Activated T-cell treated with anti-CD3 and anti-CD28 coated beads, Interleukin-2, amount 50 U/mL, for 72 hours (primary cell): ENCODE data around the gene CASK. TPM values are rescaled to one million over a fixed set of nuclear protein-coding genes. Genes with fewer than 3 reads are reported as not detected.
"Not testable (repeated sequence)": the region's sequence is repeated elsewhere in the genome, so short reads cannot be mapped to it uniquely, and the experiment has no call there.

Experiments used
- ATAC-seq, 2 donors: fragments of 150-1000 bp; cut with Tn5 transposase; replicated peaks in 1 of 2; 2 replicates each; pipeline ENCODE4 v1.10.0; 2021; ENCODE audit warnings: moderate library complexity in 2 of 2, mild to moderate bottlenecking in 1 of 2
- DNase-seq, 2 donors: peaks; one replicate each; pipeline ENCODE4 v3.0.0; 2021 to 2022; ENCODE audit warnings: mixed read lengths in 1 of 2
- H3K27ac Mint-ChIP-seq: one replicate; pipeline ENCODE4 v1.8.0; 2022; ENCODE audit warnings: mild to moderate bottlenecking, moderate library complexity, mixed read lengths
- H3K27me3 Mint-ChIP-seq: one replicate; pipeline ENCODE4 v1.8.0; 2022; ENCODE audit warnings: low read depth, mixed read lengths
- H3K36me3 Mint-ChIP-seq, 2 donors: one replicate each; pipeline ENCODE4 v1.8.0; 2022; ENCODE audit warnings: mixed read lengths in 2 of 2, mild to moderate bottlenecking in 1 of 2; ENCODE audit not compliant: insufficient read depth in 2 of 2
- H3K4me1 Mint-ChIP-seq: one replicate; pipeline ENCODE4 v1.8.0; 2022; ENCODE audit warnings: low read depth, mixed read lengths
- H3K4me3 Mint-ChIP-seq, 2 donors: one replicate each; pipeline ENCODE4 v1.8.0; 2022; ENCODE audit warnings: mild to moderate bottlenecking in 2 of 2, mixed read lengths in 2 of 2, moderate library complexity in 2 of 2
- H3K9me3 Mint-ChIP-seq, 2 donors: one replicate each; pipeline ENCODE4 v1.8.0; 2022; ENCODE audit warnings: mixed read lengths in 2 of 2
- total RNA-seq, 2 donors: library from RNA; stranded (reverse); gene quantifications; one replicate each; pipeline ENCODE4 v1.2.3, GENCODE V29; 2022

CASK gene
- total RNA-seq, 2 donors from 2014 or later = 24.0 to 36.3 TPM

DNA sequence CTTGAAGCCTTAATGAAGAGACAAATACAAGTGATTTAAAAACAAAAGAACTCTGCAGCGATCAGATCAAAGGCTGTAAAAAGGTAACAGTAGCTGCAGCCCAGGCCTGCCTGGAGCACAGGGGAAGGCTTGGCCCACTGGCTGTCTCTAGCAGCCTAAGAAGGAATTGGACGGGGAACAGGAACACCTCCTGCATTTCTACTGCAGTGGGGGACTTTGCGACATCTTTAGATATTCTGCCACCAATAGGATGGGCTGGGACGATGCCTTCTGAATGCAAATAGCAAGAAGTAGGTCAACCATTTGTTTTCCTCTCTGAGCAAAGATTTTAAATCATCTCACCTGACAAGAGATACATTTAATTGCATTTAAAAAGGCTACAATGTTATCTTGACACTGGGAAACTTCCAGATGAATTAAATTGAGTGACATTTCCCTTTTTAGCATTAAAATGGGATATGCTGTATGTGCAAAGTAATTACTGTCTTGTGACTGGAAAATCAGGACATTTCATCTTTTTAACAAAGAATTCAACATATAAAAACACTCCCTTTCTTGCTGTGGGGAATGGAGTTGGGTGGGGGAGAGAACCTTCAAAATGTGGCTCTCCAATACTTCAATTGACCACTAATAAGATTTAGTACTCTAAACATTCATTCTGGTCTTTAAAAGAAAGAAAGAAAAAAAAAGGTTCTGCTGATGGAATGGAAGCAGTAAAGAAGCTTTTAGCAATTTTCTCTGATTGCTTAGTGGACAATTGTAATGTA lies 406.2 kb downstream of the CASK start:
- Mint-ChIP-seq H3K27me3 (peaks cover 42% of the 10 kb centered on the region), H3K9me3 (no peaks in the 10 kb centered on the region), H3K36me3 (peaks cover 0 to 2% of the 10 kb centered on the region in 2 donors), H3K4me3 (peak overlapping the region in 1 of 2 donors; percentile 64), H3K4me1 (peaks cover 47% of the 10 kb centered on the region), H3K27ac (peak overlapping the region; percentile 84)
- no peak for DNase-seq
- ATAC-seq = no peak

GRCh38 chrX:41516456-41516855 lies 406.9 kb downstream of the CASK start:
- no peak overlapping the region for H3K4me3 Mint-ChIP-seq
- ATAC-seq = no peak
- no peaks in the 10 kb centered on the region for H3K9me3 Mint-ChIP-seq
- H3K36me3 Mint-ChIP-seq = peaks cover 0 to 2% of the 10 kb centered on the region in 2 donors
- H3K27ac Mint-ChIP-seq = no peak overlapping the region
- H3K27me3 Mint-ChIP-seq = peaks cover 42% of the 10 kb centered on the region
- no peak for DNase-seq
- peaks cover 50% of the 10 kb centered on the region for H3K4me1 Mint-ChIP-seq

DNA sequence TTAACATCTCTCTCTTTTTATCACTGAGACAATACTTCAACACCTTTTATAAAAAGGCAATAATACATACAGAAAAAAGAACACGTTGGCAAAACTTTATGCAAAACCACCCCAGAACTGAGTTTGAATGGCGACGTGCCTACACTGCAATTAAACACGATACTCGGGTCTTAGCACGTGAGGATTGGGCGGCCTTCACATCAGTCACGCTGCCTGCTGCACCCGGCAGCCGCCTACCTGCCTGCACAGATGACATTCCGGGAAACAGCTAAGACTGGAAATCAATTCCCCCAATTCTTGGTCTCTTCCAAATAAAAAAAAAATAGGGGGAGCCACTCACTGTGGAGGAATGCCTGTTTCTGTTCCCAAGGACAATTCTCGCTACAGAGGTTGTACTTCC lies 408.0 kb downstream of the CASK start:
- H3K4me3 Mint-ChIP-seq = no peak overlapping the region
- H3K9me3 Mint-ChIP-seq = no peaks in the 10 kb centered on the region
- peaks cover 50% of the 10 kb centered on the region for H3K4me1 Mint-ChIP-seq
- no peak for ATAC-seq
- H3K36me3 Mint-ChIP-seq = peaks cover 0 to 2% of the 10 kb centered on the region in 2 donors
- H3K27ac Mint-ChIP-seq = no peak overlapping the region
- peaks cover 42% of the 10 kb centered on the region for H3K27me3 Mint-ChIP-seq
- no peak for DNase-seq

DNA sequence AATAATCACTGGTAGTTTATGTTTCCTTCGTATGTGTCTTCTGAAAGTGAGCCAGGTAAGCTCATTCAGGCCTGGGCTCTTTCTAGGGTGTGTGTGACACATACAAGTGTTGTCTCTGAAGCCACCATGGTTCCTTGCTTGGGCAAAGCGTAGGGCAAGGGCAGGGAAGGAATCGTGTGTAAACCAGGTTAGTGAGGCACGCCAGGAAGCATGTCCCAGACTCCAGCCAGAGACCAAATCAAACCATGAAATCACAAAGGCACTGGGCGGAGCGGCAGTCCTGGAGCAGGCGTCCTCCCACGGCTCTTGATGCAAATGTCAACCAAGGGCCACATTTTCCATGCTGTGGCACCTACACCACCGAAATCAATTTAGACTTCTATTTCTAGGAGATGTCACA lies 409.2 kb downstream of the CASK start:
- peaks cover 50% of the 10 kb centered on the region for H3K4me1 Mint-ChIP-seq
- peaks cover 0 to 2% of the 10 kb centered on the region in 2 donors for H3K36me3 Mint-ChIP-seq
- DNase-seq = no peak
- no peaks in the 10 kb centered on the region for H3K9me3 Mint-ChIP-seq
- H3K27ac Mint-ChIP-seq = no peak overlapping the region
- no peak overlapping the region for H3K4me3 Mint-ChIP-seq
- H3K27me3 Mint-ChIP-seq = peaks cover 42% of the 10 kb centered on the region
- ATAC-seq = no peak

- not testable (repeated sequence) for H3K9me3 Mint-ChIP-seq, DNase-seq, H3K27ac Mint-ChIP-seq, H3K4me3 Mint-ChIP-seq, H3K36me3 Mint-ChIP-seq, ATAC-seq
- H3K27me3 Mint-ChIP-seq = peaks cover 35% of the 10 kb centered on the region
- peaks cover 38% of the 10 kb centered on the region for H3K4me1 Mint-ChIP-seq
Measured at GRCh38 chrX:41512853-41513252, 410.5 kb downstream of the CASK start.

DNA sequence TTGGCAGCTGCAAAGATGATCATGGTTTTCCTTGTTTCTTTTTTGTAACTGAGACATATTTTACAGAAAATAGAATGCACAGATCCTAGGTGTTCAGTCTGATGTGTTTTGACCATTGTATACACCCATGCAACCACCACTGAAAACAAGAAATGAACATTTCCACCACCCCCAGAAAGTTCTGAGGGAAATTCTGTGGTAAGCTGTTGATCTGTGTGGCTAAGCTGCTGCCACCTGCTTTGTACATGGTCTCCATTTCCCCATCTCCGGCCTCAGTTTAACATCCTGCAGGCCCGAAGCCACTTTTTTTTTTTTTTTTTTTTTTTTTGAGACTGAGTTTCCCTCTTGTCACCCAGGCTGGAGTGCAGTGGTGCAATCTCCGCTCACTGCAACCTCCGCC lies 411.0 kb downstream of the CASK start:
- Mint-ChIP-seq H3K9me3 (no peaks in the 10 kb centered on the region), H3K36me3 (peaks cover 0 to 2% of the 10 kb centered on the region in 2 donors), H3K4me3 (peak overlapping the region; percentile 52 to 61), H3K4me1 (peaks cover 33% of the 10 kb centered on the region), H3K27me3 (peaks cover 30% of the 10 kb centered on the region), H3K27ac (no peak overlapping the region)
- DNase-seq (peak; percentile 32 to 41), ATAC-seq (peak; percentile 96 to 97)

GRCh38 chrX:41507919-41508318 lies 415.4 kb downstream of the CASK start:
- Mint-ChIP-seq H3K27ac (no peak overlapping the region), H3K36me3 (no peaks in the 10 kb centered on the region), H3K4me3 (no peak overlapping the region), H3K9me3 (no peaks in the 10 kb centered on the region), H3K4me1 (peaks cover 9% of the 10 kb centered on the region), H3K27me3 (no peaks in the 10 kb centered on the region)
- no peak for DNase-seq
- no peak for ATAC-seq

DNA sequence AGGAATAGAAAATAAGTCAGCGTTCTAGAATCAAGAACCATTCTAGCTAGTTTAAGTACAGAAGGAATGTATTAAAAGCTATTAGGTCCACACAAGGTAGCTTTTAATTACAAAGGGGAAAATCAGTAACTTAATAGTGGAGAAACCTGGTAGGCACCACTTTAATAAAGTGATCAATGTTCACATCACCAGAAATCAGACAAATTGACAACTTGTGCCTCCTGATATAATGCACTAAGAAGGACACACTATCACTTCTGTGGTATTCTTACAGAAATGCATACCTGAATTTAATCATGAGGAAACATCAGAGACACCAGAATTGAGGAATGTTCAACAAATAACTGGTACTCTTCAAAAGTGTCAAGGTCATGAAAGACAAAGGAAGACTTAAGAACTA lies 421.4 kb downstream of the CASK start:
- Mint-ChIP-seq H3K4me3 (no peak overlapping the region), H3K4me1 (peaks cover 5% of the 10 kb centered on the region), H3K36me3 (peaks cover 0 to 6% of the 10 kb centered on the region in 2 donors), H3K27ac (no peak overlapping the region), H3K9me3 (peaks cover 4 to 5% of the 10 kb centered on the region in 2 donors), H3K27me3 (peaks cover 22% of the 10 kb centered on the region)
- ATAC-seq (no peak), DNase-seq (no peak)

DNA sequence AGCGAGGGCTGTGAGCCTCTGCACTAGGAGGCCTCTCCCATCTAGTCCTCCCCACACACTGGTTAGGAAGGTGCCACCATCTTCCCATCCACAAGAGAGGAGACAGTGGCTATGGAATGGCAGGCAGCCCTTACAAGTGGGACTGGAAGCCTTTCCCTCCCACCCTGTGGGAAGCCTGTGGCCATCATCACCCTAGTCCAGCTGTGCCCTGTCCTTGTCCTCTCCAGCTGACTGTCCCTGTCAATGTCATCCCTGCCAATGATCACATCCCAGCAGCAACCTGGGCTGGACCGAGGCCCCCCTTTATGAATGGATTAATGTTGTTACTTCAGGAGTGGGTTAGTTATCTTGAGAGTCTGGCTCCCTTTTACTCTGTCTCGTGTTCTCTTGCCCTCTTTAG lies 423.4 kb downstream of the CASK start:
- H3K27ac Mint-ChIP-seq = no peak overlapping the region
- H3K4me1 Mint-ChIP-seq = peaks cover 5% of the 10 kb centered on the region
- H3K27me3 Mint-ChIP-seq = peaks cover 30% of the 10 kb centered on the region
- H3K36me3 Mint-ChIP-seq = peaks cover 0 to 6% of the 10 kb centered on the region in 2 donors
- peaks cover 4 to 8% of the 10 kb centered on the region in 2 donors for H3K9me3 Mint-ChIP-seq
- DNase-seq (no peak), ATAC-seq (no peak)
- H3K4me3 Mint-ChIP-seq = no peak overlapping the region

GRCh38 chrX:41499195-41499594 lies 424.2 kb downstream of the CASK start:
- Mint-ChIP-seq H3K4me3 (no peak overlapping the region), H3K4me1 (peaks cover 5% of the 10 kb centered on the region), H3K9me3 (peaks cover 4 to 8% of the 10 kb centered on the region in 2 donors), H3K27me3 (peaks cover 30% of the 10 kb centered on the region), H3K36me3 (peaks cover 0 to 6% of the 10 kb centered on the region in 2 donors), H3K27ac (no peak overlapping the region)
- no peak for ATAC-seq
- no peak for DNase-seq

GRCh38 chrX:41491267-41492004 lies 431.9 kb downstream of the CASK start:
- peaks cover 40% of the 10 kb centered on the region for H3K27me3 Mint-ChIP-seq
- no peaks in the 10 kb centered on the region for H3K36me3 Mint-ChIP-seq
- H3K9me3 Mint-ChIP-seq = peaks cover 0 to 4% of the 10 kb centered on the region in 2 donors
- H3K27ac Mint-ChIP-seq = no peak overlapping the region
- H3K4me1 Mint-ChIP-seq = no peaks in the 10 kb centered on the region
- ATAC-seq (no peak), DNase-seq (no peak)
- H3K4me3 Mint-ChIP-seq = no peak overlapping the region

DNA sequence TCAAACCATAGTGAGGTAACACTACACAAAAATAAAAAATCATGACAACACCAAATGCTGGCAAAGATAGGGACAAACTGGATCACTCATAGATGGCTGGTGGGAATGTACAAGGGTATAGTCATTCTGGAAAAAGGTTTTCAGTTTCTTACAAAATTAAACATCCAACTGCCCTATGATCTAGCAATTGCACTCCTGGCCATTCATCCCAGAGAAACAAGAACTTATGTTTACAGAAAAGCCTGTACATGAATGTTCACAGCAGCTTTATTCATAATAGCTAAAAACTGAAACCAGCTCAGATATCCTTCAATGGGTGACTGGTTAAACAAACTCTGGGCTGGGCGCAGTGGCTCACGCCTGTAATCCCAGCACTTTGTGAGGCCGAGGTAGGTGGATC lies 432.9 kb downstream of the CASK start:
- no peak overlapping the region for H3K27ac Mint-ChIP-seq
- no peaks in the 10 kb centered on the region for H3K4me1 Mint-ChIP-seq
- H3K27me3 Mint-ChIP-seq = peaks cover 32% of the 10 kb centered on the region
- H3K4me3 Mint-ChIP-seq = no peak overlapping the region
- ATAC-seq (no peak), DNase-seq (no peak)
- no peaks in the 10 kb centered on the region for H3K36me3 Mint-ChIP-seq
- no peaks in the 10 kb centered on the region for H3K9me3 Mint-ChIP-seq

DNA sequence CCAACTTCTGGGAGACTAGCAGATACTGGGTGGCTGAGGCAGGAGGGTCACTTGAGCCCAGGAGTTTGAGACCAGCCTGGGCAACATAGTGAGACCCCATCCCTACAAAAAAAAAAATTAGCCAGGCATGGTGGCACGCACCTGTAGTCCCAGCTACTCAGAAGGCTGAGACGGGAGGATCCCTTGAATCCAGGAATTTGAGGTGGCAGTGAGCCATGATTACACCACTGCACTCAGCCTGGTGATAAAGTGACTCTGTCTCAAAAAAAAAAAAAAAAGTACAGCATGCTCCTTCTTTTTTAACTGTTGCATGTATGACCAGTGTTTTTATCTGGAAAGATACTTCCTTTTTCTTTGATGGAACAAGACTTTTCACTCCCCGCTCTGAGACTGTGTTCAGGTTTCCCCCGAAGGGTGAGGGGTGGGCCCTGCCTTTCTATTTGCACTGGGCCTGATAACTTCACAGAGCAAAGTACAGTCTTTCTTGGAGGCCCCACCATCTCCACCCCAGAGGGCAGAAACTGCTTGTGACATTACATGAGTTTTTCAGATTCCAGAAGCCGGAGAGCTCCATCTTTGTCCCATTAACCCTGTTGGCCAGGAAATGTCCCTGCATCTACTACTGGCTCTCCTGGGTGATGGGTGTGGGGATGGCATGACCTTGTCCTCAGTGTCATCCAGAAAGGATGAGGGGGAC lies 441.1 kb downstream of the CASK start:
- Mint-ChIP-seq H3K9me3 (no peaks in the 10 kb centered on the region), H3K27ac (no peak overlapping the region), H3K27me3 (peaks cover 14% of the 10 kb centered on the region), H3K4me3 (no peak overlapping the region), H3K36me3 (no peaks in the 10 kb centered on the region), H3K4me1 (peaks cover 5% of the 10 kb centered on the region)
- ATAC-seq (no peak), DNase-seq (no peak)
